Kidney glomerular epithelial cell (primary cell): Measurements from ENCODE around the gene ARL8B.

Source experiments
- DNase-seq: peaks from one replicate; lab custom pipeline; 2025; lab: John Stamatoyannopoulos, UW

The ARL8B gene

DNA sequence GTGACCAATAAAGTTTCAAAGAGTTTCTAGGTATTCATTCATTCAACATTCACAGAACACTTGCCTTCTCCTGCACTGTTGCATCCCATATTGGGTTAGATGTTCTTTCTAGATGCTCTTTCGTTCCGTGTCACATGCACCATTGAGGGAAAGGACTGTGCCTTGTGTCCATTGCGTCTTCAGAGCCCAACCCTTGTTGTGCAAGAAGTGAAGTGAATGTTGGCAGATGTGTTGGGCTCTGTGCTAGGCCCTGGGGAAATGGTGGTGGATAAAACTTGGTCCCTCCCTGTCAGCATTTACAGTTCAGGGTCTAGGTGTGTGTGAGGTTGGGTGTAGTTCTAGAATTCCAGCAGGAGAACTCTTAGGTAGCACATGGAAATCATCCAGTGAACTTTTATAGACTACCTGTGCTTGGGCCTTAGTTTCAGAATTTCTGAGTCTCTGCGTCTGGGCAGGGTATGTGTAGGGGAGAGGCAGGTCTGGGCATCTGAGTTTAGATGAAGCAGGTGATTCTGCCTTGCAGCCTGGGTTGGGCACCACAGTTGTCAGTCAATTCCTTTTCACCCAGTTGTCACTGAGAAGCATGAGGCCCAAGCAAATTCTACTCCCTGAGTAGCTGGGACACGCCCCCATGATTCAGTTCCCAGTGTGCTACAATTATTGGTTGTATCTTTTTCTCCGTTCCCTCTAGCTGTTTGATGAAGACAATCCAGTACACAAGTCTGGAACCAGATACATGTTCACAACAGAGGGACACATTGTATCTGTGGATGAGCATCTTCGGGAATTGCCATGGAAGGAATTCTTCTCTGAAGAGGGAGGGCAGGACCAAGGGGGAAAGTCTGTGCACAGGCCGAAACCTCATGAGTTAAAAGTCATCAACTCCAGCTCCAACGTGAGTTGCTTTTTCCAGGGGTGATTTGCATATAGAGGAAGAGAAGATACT is 90.8 kb downstream of the ARL8B start:
- no peak for DNase-seq

DNA sequence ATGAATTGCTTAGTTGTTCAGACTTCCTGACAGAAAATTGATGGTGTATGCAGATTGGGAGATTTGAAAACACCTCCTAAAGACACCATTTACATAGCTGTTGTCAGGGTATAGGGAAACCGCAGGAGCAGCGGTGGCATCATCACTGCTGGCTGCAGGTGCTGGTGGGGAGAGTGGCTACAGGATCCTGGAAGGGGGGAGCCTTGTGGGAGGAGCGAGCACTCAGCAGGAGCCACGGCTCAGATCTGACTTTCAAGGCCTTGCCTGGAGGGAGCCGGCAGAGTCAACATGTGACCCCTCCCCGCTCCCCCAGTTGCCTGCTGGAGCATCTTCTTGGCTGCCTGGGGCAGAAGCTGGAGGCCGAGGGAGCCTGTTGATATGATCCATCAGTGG is 91.5 kb downstream of the ARL8B start:
- no peak for DNase-seq

DNA sequence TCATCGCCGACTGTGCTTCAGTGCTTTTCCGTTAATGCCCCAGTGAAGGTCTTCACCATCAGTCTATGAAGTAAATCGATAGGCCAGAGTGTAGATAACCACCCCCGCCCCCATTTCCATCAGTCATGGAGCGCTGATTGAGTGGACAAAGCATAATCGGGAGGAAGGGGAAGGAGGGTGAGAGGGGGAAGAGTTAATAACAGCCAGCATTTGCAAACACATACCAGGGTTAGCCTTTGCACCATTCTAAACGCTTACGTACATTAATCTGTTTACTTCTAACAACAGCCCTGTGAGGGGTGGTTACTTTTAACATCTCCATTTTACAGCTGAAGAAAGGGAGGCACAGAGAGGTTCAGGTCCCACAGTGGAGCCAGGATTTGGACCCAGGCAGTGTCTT is 92.3 kb downstream of the ARL8B start:
- no peak for DNase-seq

DNA sequence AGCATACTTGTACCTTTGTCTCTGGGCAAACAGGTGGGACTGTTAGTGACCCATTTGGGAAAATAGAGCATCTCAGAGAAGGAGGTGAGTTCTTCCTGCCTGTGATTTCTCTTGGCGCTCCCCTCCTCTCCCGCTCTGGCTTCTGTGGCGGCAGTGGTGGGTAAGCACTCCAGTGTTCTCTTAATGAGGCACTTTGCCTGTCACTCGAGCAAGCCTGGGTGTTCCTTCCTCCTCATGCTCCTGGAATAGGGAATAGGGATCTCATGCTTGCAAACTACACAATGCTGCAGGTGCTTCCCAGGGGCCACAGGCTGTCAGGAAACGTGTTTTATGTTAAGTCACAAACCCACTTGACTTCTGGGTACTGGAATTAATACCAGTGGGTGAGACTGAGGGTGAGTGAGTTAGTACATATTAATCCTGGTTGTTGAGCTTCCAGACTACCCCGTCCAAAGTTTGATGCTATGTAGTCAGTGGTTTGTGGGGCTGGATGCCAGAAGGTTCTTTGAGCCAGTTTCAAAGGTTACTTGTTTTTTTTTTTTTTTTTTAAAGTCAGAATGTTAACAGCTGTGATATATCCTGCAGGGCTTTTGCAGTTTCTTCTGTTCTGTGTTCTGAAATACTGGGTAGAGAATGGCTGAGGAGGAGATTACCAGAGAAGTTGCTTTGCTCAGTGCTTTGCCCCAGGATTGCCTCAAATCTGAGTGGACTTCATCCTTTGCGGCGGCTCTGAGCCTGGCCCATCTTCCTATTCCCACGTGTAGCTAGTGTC is 95.9 kb downstream of the ARL8B start:
- no peak for DNase-seq

DNA sequence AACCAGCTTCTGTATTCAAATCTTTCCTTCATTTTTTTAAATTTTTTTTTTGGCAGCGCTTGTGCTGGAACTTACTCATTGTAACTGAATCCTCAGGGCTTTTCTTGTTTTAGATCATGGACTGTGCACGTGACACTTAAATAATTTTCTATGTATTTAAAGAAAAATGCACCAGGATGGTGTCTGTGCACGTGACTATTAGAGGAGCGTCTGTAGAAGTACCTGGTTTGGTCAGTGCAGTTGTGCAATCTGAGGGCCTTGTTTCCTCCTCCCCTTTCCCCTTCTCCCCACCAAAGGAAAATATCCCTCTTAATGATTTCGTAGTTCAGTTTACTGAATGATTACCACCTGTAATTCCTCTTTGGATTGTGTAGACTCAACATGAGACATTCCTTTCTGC is 96.7 kb downstream of the ARL8B start:
- DNase-seq: no peak

DNA sequence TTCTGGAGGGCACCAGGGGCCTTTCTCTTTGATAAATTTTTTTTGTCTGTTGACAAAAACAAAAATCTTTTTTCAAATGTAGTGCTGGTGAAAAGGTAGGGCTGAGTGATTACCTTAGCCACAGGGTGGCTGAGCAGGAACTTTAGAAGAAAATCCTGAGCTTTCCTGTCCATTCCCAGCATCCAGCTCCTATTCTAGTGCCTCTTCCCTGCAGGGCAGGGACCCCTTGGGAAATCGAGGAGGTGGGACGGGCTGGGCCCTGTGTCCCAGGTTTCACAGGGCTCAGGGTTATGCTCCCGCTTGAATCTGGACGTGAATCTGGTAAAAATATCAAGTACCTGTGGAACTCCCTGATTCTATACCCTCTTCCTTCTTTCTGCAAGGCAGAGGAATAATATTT is 97.1 kb downstream of the ARL8B start:
- no peak for DNase-seq

DNA sequence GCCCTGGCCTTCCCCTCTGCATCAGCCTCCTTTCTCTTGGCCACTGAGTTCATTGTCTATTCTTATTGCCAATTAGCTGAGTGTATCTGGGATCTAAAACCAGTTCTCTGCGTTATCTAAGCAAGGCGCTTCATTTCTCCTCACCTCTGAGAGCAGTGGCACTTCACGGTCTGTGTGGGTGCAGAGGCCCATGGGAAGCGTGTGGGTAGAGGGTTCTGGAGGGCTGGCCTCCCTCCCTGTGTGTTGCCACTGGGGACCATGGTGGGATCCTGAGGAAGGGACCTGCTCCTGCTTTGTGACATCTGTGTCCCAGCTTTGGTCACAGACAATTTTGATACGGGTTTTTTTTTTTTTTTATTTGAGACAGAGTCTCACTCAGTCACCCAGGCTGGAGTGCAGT is 98.1 kb downstream of the ARL8B start:
- no peak for DNase-seq

DNA sequence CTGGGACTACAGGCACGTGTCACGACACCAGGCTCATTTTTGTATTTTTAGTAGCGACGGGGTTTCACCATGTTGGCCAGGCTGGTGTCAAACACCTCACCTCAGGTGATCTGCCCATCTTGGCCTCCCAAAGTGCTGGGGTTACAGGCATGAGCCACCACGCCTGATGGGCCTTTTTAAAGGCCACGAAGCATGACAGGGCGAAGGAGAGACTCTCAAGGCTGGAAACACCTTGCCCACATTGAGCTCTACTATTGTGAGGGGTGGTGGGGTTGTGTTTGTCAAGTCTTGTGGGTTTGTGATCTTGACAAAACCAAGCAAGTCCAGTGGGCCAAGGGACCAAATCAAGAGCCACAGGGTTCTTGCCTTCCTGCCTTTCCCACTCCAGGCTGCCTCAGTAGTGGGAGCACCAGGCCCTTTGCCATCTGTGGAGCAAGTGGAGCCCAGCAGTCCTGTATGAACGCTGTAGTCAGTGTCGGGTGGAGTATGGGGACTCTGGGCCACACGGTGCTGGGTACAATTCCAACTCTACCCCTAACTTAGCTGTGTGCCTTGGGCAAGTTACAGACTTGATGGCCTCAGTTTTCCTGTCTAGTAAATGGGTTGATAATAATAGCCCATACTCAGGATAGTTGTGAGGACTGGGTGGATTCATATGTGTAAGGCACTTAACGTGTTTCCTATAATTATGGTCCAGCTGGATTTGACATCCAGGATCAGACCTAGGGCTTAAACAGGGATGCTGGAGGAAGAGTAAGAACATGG is 98.8 kb downstream of the ARL8B start:
- no peak for DNase-seq

DNA sequence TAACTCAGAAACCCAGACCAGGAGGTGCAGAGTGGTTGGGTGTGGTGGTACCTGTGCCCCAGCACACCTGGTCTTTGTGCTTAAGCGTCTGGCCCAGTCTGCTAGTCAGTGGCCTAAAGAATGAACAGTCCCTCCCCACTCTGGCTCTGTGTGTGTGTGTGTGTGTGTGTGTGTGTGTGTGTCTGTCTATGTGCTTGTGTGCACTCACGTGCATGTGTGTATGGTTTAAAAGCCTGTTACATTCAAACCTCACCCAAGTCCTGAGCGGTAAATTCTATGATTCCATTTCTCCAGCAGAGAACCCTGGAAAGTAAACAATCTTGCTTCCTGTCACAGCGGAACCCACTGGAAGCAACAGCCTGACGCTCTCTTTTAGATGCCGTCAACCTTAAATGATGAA is 99.6 kb downstream of the ARL8B start:
- DNase-seq: no peak

DNA sequence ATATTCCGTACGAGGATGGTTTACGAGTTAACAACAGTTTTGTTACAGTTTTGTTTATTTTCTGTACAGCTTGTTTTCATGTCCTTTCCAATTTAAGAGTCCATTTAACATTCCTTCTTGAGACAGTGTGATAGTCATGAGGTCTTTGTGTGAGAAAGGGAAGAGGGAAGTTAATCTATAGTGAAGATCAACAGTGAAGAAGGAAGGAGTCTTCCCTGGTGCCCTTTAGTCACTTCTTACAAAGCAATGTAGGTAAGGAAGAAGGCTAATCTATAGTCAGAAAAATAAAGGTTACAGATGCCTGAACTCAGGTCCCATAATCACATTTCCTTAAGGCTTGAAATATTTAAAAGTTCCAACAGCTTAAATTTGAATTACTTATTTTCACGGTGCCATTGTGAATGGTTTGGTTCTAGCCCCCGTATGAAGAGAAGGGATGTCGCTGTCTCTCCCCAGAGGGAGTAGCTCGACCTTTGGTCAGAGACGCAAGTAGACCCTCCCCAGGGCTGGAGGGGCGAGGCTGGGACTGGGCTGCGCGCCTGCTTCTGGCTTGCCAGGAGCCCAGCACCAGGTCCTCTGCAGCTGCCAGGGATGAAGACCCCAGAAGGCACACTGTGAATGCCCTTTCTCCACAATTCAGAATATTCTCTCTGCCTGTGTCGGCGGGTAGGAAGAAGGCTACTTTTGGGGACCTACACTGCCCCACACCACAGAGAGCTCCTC is 100.4 kb downstream of the ARL8B start:
- DNase-seq: no peak

DNA sequence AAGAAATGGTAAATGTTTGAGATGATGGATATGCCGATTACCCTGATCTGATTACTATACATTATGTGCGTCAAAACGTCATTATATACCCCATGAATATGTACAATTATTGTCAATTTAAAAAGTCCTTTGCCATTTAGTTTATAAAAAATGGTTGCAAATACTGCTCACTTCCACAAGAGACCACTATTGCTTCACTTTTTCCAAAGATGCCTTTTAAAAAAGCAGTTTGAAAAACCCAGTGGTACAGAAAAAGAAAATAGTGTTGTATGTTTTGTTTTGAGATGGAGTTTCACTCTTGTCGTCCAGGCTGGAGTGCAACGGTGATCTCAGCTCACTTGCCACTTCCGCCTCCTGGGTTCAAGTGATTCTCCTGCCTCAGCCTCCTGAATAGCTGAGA is 104.7 kb downstream of the ARL8B start:
- DNase-seq: peak; percentile 68

DNA sequence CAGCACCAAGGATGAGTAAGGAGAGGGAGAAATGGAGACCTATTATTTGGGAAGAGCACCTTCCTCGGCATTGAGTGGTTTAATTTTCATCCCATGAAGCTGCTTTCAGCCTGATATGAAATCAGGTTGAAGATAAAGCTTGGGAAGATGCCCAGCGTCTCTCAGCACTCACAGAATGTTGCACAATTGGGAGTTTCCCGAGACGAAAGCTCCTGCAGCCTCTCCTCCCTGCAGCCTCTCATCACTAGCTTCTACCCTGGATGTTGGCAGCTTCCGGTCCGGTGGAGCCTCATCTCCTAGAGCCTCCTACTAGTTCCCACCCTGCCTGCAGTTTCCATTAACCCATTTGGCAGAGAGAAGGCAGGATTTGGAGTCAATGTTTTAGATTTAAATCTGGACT is 105.7 kb downstream of the ARL8B start:
- DNase-seq: no peak

DNA sequence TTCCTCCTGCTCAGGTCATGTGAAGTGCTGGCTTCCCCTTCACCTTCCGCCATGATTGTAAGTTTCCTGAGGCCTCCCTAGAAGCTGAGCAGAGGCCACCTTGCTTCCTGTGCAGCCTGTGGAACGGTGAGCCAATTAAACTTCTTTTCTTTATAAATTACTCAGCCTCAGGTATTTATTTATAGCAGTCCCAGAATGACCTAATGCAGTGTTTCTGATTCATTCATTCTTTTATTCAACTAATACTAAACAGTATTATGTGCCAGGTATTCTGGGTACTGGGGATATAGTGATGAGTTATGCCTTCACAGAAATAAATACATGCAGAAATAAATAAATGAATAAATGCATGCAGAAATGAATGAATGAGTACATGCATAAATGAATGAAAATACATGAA is 107.3 kb downstream of the ARL8B start:
- no peak for DNase-seq
